Stimulated activated CD4-positive, alpha-beta T cell treated with anti-CD3 and anti-CD28 coated beads, Interleukin-1b, Interleukin-23, amount 100 ng/mL, for 4 hours (primary cell): ENCODE measurements around the gene COX19.

Source experiments
- DNase-seq, 2 donors: peaks; one replicate each; pipeline ENCODE4 v3.0.0-alpha.2; 2020; ENCODE audit warnings: low read depth in 2 of 2

The COX19 gene

DNA sequence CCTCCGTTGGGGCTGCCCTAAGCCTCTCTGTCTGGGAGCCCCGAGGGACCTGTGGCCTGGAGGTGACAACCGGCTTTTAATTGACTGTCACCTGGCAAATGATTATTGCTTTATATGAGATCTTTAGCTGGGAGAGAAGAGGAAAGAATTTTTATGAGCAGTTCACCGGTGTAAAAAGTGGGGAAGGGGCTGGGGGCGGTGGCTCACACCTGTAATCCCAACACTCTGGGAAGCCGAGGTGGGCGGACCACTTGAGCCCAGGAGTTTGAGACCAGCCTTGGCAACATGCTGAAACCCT lies 2.6 kb upstream of the COX19 start:
- DNase-seq = no peak

DNA sequence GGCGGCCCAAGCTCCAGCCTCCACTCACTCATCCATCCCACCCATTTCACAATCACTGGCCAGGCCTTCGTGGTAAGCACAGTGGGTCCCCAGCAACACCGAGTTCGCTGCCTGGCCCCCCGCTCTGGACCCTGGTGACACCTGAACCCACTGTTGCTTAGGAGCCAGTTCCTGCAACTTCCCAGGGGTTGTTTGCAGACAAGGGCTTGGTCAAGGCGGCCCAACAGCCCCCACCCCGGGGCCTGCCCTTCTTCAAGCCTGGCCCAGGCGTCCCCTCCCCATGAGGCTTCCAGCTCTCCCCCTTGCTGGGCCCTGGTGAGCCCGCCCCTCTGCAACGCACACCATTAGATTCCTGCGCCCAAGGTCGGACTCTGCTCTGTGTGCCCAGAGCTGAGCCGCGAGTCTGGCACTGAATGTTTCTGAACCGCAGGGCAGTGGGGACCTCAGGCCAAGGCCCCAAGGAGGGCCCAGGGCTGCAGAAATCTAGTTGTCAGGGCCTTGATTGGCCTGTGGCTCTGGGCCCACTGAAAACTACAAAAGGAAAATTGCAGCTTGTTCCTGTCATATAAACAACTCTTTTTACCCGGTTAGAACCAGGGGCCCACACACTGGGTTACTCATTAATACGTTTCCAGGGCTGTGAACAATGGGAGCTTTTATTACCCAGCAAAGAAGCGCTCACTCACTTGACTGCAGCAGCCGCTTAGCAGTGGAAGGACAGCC lies 2.1 kb upstream of the COX19 start:
- no peak for DNase-seq

DNA sequence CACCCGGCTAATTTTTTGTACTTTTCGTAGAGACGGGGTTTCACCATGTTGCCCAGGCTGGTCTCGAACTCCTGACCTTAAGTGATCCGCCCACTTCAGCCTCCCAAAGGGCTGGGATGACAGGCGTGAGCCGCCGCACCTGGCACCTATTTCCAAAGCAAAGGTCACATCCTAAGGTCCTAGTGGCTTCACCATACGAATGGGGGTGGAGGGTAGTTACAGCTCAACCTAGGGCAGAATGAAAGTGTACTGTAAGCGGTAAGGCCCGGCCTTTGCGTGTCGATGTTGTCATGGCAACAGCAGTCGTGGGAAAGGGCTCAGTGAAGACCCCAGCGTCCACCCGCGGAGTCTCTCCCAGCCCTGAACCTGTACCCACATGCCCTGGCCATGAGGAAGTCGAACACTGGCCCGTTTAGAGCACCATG lies 1.6 kb upstream of the COX19 start:
- DNase-seq = no peak

DNA sequence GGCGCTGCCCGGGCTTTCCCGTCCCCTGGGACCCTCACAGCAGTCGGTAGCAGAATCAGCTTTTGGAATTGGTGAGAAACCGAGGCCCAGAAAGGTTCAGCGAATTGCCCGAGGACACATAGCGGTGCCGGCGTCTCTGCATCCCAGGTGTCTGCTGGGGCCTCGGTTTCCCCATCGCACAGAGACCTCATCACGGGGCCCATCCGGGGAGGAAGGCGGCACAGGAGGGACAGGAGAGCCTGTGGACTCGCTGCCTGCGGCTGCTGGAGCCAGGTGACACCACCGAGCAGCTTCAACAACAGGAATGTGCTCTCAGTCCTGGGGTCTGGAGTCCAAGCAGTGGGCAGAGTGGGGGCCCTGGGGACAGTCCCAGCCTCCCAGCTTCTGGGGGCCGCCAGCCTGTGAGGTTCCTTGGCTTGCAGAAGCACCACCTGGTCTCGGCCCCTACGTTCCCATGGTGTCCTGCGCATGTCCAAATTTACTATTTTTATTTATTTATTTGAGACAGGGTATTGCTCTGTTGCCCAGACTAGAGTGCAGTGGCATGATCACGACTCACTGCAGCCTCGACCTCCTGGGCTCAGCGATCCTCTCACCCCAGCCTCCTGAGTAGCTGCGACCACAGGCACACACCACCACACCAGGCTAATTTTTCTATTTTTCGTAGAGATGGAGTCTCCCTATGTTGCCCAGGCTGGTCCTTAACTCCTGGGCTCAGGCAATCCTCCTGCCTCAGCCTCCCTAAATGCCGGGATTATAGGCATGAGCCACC lies 539 bp upstream of the COX19 start:
- no peak for DNase-seq

GRCh38 chr7:974172-974571 lies 1.2 kb downstream of the COX19 start:
- DNase-seq = no peak

- no peak for DNase-seq
Observed at GRCh38 chr7:973312-973711, 2.0 kb downstream of the COX19 start.

- DNase-seq = no peak
Observed at GRCh38 chr7:972676-973309, 2.6 kb downstream of the COX19 start.

GRCh38 chr7:972110-972509 lies 3.2 kb downstream of the COX19 start:
- no peak for DNase-seq

GRCh38 chr7:970744-971143 lies 4.6 kb downstream of the COX19 start:
- no peak for DNase-seq

GRCh38 chr7:969403-969802 lies 5.9 kb downstream of the COX19 start:
- DNase-seq = no peak

DNA sequence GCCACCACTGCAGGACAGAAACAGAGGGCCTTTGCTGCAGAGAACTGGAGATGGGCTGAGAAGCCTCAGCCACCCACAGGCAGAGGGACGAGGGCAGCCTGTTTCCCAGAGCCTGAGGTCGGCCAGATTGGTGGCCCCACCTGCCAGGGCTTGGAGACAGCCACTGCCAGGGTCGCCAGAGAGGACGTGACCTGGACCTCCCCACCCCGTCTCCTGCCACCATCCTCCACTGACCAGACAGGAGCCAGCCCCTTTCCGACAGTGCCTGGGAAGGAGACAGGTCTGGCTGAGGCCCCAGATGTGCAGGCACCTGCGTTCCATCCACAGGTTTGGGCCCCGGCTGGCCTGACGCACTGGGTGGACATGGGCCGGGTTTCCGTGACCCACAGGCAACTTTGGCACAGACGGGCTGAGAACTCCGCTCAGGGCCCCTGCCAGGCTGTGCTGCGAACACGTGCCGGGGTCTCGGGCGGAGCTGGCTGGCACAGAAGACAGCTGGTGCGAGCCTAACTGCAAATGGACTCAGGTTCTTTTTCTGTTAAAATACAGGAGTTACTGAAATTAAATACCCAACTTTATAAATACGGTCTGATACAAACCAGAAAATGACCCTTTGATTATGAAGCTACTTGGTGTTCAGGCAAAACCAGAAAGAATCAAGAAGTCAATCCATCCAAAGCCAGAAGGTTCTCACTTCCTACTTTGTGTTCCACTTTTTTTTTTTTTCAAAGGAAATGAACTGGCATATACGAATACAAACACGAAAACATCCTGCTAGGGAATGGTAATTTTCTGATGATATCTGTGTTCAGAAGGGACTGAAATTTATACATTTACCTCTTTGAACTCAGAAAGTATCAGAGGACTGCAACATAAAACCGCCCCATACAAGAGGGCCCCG lies 6.9 kb downstream of the COX19 start:
- DNase-seq = no peak

DNA sequence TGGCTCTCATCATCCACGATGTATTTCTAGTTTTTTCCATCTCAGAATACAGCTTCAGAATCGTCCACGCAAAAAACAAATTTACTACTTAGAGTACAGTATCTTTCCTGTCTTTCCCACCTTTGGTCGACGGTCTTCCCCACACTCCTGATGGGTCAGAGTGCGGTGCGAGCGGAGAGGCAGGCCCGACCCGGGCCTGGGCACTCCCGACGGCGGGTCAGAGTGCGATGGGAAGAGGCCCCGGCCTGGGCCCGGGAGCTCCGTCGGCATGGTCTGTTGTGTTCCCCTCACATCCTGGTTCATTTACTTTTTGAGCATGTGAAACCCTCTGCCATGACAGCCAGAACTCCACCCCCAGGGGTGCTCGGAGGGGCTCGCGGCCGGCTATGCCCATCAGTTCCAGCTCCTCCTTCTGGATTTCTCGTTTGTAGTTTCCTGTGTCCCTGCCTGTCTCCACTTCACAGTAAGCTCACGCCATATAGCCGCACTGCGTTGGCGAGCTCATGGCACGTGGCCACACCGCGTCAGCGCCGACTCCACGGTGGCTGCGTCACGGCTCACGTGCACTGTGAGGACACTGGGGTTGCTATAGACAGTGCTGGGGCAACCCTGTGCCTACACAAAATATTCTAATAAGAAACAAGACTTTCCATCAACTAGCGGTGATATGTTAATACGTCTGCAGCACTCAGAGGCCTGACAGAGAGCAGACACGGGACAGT lies 7.8 kb downstream of the COX19 start:
- DNase-seq = no peak

GRCh38 chr7:966291-967069 lies 8.9 kb downstream of the COX19 start:
- DNase-seq = no peak

DNA sequence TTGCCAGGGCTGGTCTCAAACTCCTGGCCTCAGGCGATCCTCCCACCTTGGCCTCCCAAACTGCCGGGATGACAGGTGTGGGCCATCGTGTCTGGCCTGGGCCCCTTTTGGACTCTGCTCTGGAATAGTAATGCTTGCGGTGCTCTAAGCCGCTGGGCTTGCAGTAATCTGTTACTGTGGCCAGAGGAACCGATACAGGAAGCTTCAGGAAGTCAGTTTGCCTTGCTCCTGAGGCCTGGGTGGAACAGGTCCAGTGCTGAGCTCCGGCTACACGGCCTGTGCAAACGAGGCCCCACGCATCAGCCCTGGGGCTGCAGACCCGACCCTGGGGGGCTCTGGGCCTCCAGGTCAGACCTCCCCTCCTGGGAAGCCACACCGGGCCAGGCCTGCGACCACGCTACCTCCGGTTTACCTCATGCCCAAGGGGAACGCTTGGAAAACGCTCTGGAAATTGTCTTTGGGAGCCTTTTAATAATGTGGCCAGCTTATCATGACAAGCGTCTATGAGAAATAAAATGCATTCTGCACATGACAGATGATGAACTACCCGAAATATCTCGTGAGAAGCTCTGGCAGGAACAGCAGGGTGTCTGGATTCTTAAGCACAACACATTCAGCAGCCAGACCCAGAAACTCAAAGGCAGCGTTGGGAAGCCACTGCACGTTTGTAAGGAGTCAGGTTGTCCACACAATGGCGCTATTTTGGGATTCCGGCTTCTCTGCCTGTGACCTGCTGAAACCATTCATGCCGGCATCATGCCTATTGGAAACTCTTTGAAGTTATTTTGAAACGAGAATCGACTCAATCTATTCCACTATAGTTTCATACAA lies 10.7 kb downstream of the COX19 start:
- no peak for DNase-seq

GRCh38 chr7:963236-964078 lies 11.9 kb downstream of the COX19 start:
- no peak for DNase-seq

- DNase-seq = no peak
Observed at GRCh38 chr7:962401-963081, 12.8 kb downstream of the COX19 start.

DNA sequence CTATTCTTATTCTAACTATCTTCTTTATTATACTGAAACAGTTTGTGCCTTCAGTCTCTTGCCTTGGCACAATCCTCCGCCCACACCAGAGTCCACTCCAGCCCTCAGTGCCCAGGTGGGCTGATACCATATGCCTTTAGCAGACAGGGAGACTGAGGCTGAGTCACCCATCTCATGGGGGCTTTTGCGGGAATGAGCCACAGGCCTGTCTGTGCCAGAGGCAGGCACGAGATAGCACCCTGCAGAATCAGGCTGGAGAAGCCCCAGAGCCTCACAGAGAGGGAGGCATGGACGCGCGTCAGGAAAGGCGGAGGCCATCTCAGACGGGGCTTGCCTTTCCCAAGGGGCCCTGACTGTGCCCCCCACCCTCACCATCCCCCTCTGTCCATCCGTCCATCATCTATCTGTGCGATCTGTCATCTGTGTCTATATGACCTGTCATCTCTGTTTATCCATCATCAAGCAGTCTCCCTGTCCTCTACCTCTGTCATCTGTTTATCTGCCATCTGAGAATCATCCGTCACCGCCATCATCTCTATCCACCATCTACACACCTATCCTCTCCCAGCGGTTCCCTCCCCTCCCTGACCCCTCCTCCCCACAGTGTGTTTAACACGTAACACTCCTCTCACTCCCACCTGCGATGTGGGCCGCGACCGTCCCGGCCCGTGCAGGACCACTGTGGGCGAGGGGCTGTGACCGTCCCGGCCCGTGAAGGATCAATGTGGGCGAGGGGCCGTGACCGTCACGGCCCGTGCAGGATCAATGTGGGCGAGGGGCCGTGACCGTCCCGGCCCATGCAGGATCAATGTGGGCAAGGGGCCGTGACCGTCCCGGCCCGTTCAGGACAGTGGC lies 13.6 kb downstream of the COX19 start:
- no peak for DNase-seq
